Activated CD4-positive, alpha-beta T cell treated with anti-CD3 and anti-CD28 coated beads, Interleukin-2, amount 10 ng/mL, durations not matched to agents 7 days and 5 days (primary cell): ENCODE data around the gene DOCK6. TPM values are rescaled to one million over a fixed set of nuclear protein-coding genes. Genes with fewer than 3 reads are reported as not detected.

ENCODE experiments used
- CTCF ChIA-PET: fragments of 350-600 bp; sonication (Branson Sonifier 250); formaldehyde crosslinking; loops from one replicate; lab custom pipeline; 2021; ENCODE audit warnings: antibody characterized with exemption; lab: Charles Lee
- POLR2A ChIA-PET: fragments of 350-600 bp; sonication (Branson Sonifier 250); formaldehyde crosslinking; loops from one replicate; lab custom pipeline; 2021; ENCODE audit warnings: antibody characterized with exemption; lab: Charles Lee
- DNase-seq: peaks from one replicate; pipeline ENCODE4 v3.0.0-alpha.2; 2020
- H3K27ac Mint-ChIP-seq: one replicate; pipeline ENCODE4 v1.8.0; 2021; ENCODE audit warnings: mild to moderate bottlenecking, moderate library complexity, mixed read lengths
- H3K27me3 Mint-ChIP-seq: one replicate; pipeline ENCODE4 v1.8.0; 2021; ENCODE audit warnings: mixed read lengths
- H3K36me3 Mint-ChIP-seq: one replicate; pipeline ENCODE4 v1.8.0; 2021; ENCODE audit warnings: low read depth, mixed read lengths
- H3K4me1 Mint-ChIP-seq: one replicate; pipeline ENCODE4 v1.8.0; 2021; ENCODE audit warnings: mixed read lengths
- H3K4me3 Mint-ChIP-seq: one replicate; pipeline ENCODE4 v1.8.0; 2021; ENCODE audit warnings: mild to moderate bottlenecking, moderate library complexity, mixed read lengths
- H3K9me3 Mint-ChIP-seq: one replicate; pipeline ENCODE4 v1.8.0; 2021; ENCODE audit warnings: mixed read lengths
- total RNA-seq, 2 experiments: library from RNA; stranded (reverse); gene quantifications; one replicate each; pipeline ENCODE4 v1.2.3, GENCODE V29; 2021

The DOCK6 gene
- total RNA-seq, 2 experiments from 2014 or later, result not detected

GRCh38 chr19:11225815-11226214, 36.5 kb downstream of the DOCK6 start:
- POLR2A ChIA-PET, result interaction anchor here (0.6 kb wide), 1 partner anchor 1267 kb away, joined by 3 read pairs; no protein-coding TSS in a partner anchor
- CTCF ChIA-PET, result interaction anchor here (0.9 to 1.1 kb wide), 2 partner anchors 22 to 289 kb away, joined by 4 to 6 read pairs; no protein-coding TSS in a partner anchor
- no peak for DNase-seq
- H3K4me1 Mint-ChIP-seq, result no peaks in the 10 kb centered on the region
- H3K36me3 Mint-ChIP-seq, result no peaks in the 10 kb centered on the region
- no peaks in the 10 kb centered on the region for H3K27me3 Mint-ChIP-seq
- H3K9me3 Mint-ChIP-seq, result peaks cover 8% of the 10 kb centered on the region
- H3K27ac Mint-ChIP-seq, result no peak overlapping the region
- H3K4me3 Mint-ChIP-seq, result no peak overlapping the region

- no peak for DNase-seq
- Mint-ChIP-seq H3K4me3 (no peak overlapping the region), H3K27ac (no peak overlapping the region), H3K4me1 (no peaks in the 10 kb centered on the region), H3K27me3 (no peaks in the 10 kb centered on the region), H3K9me3 (peaks cover 12% of the 10 kb centered on the region), H3K36me3 (peaks cover 1% of the 10 kb centered on the region)
- CTCF ChIA-PET, result interaction anchor here (0.6 kb wide), 1 partner anchor 11 kb away, joined by 5 read pairs; no protein-coding TSS in a partner anchor
- POLR2A ChIA-PET, result no interaction called here
These were observed 37.2 kb downstream of the DOCK6 start for GRCh38 chr19:11225172-11225571.

- Mint-ChIP-seq H3K4me3 (no peak overlapping the region), H3K27me3 (no peaks in the 10 kb centered on the region), H3K36me3 (peaks cover 1% of the 10 kb centered on the region), H3K9me3 (peaks cover 13% of the 10 kb centered on the region), H3K4me1 (no peaks in the 10 kb centered on the region), H3K27ac (no peak overlapping the region)
- DNase-seq, result no peak
- ChIA-PET CTCF (no interaction called here), POLR2A (no interaction called here)
These were observed 37.9 kb downstream of the DOCK6 start for GRCh38 chr19:11224429-11224828.

DNA sequence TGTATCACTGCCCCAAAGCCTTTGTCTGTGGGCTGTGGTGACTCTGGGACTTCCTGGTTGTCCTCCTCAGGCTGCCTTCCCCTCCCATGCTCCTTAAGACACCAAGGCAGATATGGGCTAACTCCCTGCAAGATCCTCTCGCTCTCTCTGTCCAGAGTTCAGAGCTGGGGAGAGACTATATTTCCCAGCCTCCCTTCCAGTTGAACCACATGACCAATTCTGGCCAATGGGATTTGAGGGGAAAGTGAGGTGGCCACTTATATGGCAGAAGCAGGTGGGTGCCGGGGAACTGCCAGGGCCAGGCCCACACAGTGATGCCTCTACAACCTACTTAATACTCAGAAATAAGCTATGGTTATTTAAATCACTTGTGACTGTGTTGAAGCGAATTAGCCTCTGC, 39.1 kb downstream of the DOCK6 start:
- H3K27me3 Mint-ChIP-seq, result no peaks in the 10 kb centered on the region
- H3K27ac Mint-ChIP-seq, result no peak overlapping the region
- H3K4me1 Mint-ChIP-seq, result no peaks in the 10 kb centered on the region
- DNase-seq, result no peak
- peaks cover 13% of the 10 kb centered on the region for H3K9me3 Mint-ChIP-seq
- ChIA-PET CTCF (interaction anchor here (0.5 to 0.6 kb wide), 2 partner anchors 32 to 571 kb away, joined by 3 read pairs; no protein-coding TSS in a partner anchor), POLR2A (interaction anchor here (0.7 kb wide), 1 partner anchor 96 kb away, joined by 3 read pairs; no protein-coding TSS in a partner anchor)
- H3K36me3 Mint-ChIP-seq, result peaks cover 1% of the 10 kb centered on the region
- no peak overlapping the region for H3K4me3 Mint-ChIP-seq

DNA sequence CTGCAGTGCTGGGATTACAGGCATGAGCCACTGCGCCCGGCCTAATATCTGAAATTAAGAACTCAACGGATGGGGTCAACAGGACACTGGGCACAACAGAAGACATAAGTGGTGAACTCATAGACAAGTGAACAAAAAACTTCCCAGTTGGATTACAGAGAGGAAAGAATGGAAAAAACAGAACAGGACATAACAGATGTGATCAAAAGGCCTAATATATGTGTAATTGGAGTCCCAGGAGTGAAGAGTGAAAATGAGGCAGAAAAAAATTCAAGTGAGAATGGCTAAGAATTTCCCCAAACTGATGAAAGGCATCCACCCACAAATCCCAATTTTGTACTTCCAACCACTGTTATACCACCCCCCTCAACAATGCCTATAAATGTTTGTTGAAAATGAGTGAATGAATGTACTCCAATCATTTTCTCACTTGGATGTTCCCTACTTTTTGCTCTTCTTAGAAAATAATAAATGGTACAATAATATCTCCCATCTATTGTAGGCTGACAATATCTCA, 41.2 kb downstream of the DOCK6 start:
- Mint-ChIP-seq H3K36me3 (peaks cover 1% of the 10 kb centered on the region), H3K9me3 (peaks cover 13% of the 10 kb centered on the region), H3K27ac (no peak overlapping the region), H3K27me3 (no peaks in the 10 kb centered on the region), H3K4me1 (no peaks in the 10 kb centered on the region), H3K4me3 (no peak overlapping the region)
- ChIA-PET CTCF (no interaction called here), POLR2A (no interaction called here)
- no peak for DNase-seq

GRCh38 chr19:11214387-11214786, 47.9 kb downstream of the DOCK6 start:
- DNase-seq, result no peak
- Mint-ChIP-seq H3K9me3 (no peaks in the 10 kb centered on the region), H3K27ac (no peak overlapping the region), H3K27me3 (no peaks in the 10 kb centered on the region), H3K4me3 (no peak overlapping the region), H3K4me1 (no peaks in the 10 kb centered on the region), H3K36me3 (no peaks in the 10 kb centered on the region)
- ChIA-PET CTCF (interaction anchor here (0.6 to 0.7 kb wide), 2 partner anchors 11 to 1477 kb away, joined by 3 to 5 read pairs; no protein-coding TSS in a partner anchor), POLR2A (no interaction called here)

DNA sequence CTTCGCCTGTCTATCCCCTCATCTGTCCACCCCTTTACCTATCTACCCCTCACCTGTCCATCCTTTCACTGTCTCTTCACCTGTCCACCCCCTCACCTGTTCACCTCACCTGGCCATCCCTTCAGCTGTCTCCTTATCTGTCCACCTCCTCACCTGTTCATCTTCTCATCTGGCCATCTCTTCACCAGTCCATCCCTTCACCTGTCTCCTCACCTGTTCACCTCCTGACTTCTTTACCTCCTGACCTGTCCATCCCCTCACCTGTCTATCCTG, 51.7 kb downstream of the DOCK6 start:
- POLR2A ChIA-PET, result no interaction called here
- no peaks in the 10 kb centered on the region for H3K36me3 Mint-ChIP-seq
- no peaks in the 10 kb centered on the region for H3K9me3 Mint-ChIP-seq
- H3K4me3 Mint-ChIP-seq, result no peak overlapping the region
- H3K4me1 Mint-ChIP-seq, result no peaks in the 10 kb centered on the region
- DNase-seq, result no peak
- H3K27ac Mint-ChIP-seq, result no peak overlapping the region
- CTCF ChIA-PET, result no interaction called here
- H3K27me3 Mint-ChIP-seq, result no peaks in the 10 kb centered on the region

DNA sequence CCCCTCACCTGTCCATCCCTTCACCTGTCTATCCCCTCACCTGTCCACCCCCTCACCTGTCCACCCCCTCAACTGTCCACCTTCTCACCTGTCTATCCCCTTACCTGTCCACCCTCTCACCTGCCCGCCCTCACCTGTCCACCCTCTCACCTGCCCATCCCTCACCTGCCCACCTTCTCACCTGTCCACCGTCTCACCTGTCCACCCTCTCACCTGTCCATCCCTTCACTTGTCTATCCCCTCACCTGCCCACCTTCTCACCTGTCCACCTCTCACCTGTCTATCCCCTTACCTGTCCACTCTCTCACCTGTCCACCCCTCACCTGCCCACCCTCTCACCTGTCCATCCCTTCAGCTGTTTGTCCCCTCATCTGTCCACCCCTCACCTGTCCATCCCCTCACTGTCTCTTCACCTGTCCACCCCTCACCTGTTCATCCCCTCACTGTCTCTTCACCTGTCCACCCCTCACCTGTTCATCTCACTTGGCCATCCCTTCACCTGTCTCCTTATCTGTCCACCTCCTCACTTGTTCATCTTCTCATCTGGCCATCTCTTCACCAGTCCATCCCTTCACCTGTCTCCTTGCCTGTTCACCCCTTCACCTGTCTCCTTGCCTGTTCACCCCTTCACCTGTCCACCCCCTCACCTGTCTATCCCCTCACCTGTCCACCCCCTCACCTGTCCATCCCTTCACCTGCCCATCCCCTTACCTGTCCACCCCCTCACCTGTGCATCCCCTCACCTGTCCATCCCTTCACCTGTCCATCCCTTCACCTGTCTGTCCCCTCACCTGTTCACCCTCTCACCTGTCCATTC, 52.3 kb downstream of the DOCK6 start:
- Mint-ChIP-seq H3K36me3 (no peaks in the 10 kb centered on the region), H3K4me3 (no peak overlapping the region), H3K27ac (peak overlapping the region; percentile 46), H3K9me3 (no peaks in the 10 kb centered on the region), H3K4me1 (no peaks in the 10 kb centered on the region), H3K27me3 (peaks cover 2% of the 10 kb centered on the region)
- DNase-seq, result no peak
- POLR2A ChIA-PET, result no interaction called here
- CTCF ChIA-PET, result interaction anchor here (0.6 kb wide), 1 partner anchor 273 kb away, joined by 3 read pairs; no protein-coding TSS in a partner anchor

- H3K4me1 Mint-ChIP-seq, result no peaks in the 10 kb centered on the region
- H3K27me3 Mint-ChIP-seq, result peaks cover 7% of the 10 kb centered on the region
- no peak overlapping the region for H3K4me3 Mint-ChIP-seq
- no peaks in the 10 kb centered on the region for H3K9me3 Mint-ChIP-seq
- DNase-seq, result no peak
- ChIA-PET CTCF (interaction anchor here (0.5 kb wide), 1 partner anchor 9 kb away, joined by 3 read pairs; no protein-coding TSS in a partner anchor), POLR2A (no interaction called here)
- no peak overlapping the region for H3K27ac Mint-ChIP-seq
- H3K36me3 Mint-ChIP-seq, result no peaks in the 10 kb centered on the region
These were observed 53.5 kb downstream of the DOCK6 start for GRCh38 chr19:11208561-11209471.

DNA sequence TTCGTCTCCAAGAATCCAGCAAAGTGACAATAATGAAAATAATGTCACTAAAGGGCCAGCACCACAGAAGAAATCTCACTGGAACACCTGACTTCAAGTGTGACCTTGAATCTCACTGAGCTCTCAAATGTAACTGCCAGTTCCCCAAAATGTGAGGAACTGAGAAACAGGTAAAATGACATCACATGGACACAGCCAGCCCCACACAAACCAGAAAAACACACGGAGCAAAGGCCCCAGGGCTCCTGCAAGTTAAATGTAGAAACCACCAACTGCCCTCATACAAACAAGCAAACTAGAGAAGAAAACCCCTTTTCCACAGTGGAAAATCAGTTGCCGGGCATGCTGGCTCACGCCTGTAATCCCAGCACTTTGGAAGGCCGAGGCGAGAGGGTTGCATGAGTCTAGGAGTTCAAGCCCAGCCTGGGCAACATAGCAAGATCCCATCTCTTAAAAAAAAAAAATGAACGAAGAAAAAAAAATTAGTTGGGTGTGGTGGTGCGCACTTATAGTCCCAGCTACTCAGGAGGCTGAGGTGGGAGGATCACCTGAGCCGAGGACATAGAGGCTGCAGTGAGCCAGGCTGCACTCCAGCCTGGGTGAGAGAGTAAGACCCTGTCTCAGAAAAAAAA, 56.3 kb downstream of the DOCK6 start:
- H3K36me3 Mint-ChIP-seq, result no peaks in the 10 kb centered on the region
- ChIA-PET POLR2A (no interaction called here), CTCF (interaction anchor here (0.7 to 1.0 kb wide), 3 partner anchors 141 to 291 kb away, joined by 3 to 4 read pairs (median 4); no protein-coding TSS in a partner anchor)
- DNase-seq, result no peak
- H3K9me3 Mint-ChIP-seq, result no peaks in the 10 kb centered on the region
- peaks cover 7% of the 10 kb centered on the region for H3K27me3 Mint-ChIP-seq
- no peak overlapping the region for H3K4me3 Mint-ChIP-seq
- no peak overlapping the region for H3K27ac Mint-ChIP-seq
- H3K4me1 Mint-ChIP-seq, result no peaks in the 10 kb centered on the region

DNA sequence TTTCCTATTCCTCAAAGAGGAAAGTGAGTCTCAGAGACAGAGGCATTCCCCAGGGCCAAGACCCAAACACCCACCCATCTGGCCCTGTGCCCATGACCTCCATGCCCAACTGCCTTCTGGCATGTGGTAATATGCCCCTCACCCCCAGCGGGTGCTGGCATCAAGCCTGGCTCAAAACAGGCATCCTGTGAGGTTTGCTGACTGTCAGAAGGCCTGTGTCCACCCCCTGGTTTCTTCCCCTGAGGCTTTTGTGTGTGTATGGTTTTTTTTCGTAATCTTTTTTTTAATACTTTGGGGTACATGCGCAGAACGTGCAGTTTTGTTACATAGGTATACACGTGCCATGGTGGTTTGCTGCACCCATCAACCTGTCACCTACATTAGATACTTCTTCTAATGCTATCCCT, 57.4 kb downstream of the DOCK6 start:
- Mint-ChIP-seq H3K4me3 (no peak overlapping the region), H3K4me1 (no peaks in the 10 kb centered on the region), H3K27me3 (peaks cover 7% of the 10 kb centered on the region), H3K36me3 (no peaks in the 10 kb centered on the region), H3K27ac (no peak overlapping the region), H3K9me3 (no peaks in the 10 kb centered on the region)
- DNase-seq, result no peak
- ChIA-PET CTCF (interaction anchor here (1.2 kb wide), 1 partner anchor 207 kb away, joined by 3 read pairs; no protein-coding TSS in a partner anchor), POLR2A (no interaction called here)

GRCh38 chr19:11204076-11204602, 58.2 kb downstream of the DOCK6 start:
- POLR2A ChIA-PET, result no interaction called here
- no peaks in the 10 kb centered on the region for H3K9me3 Mint-ChIP-seq
- CTCF ChIA-PET, result interaction anchor here (0.5 to 1.4 kb wide), 3 partner anchors 22 to 1724 kb away, joined by 3 to 6 read pairs (median 3); no protein-coding TSS in a partner anchor
- H3K27me3 Mint-ChIP-seq, result peaks cover 7% of the 10 kb centered on the region
- no peaks in the 10 kb centered on the region for H3K4me1 Mint-ChIP-seq
- H3K36me3 Mint-ChIP-seq, result no peaks in the 10 kb centered on the region
- DNase-seq, result no peak
- H3K4me3 Mint-ChIP-seq, result no peak overlapping the region
- no peak overlapping the region for H3K27ac Mint-ChIP-seq
